Kidney (tissue), 14 donors: ENCODE data around the gene ADGRV1. TPM values are rescaled to one million over a fixed set of nuclear protein-coding genes. Genes with fewer than 3 reads are reported as not detected.

ENCODE experiments used
- DNase-seq, 5 donors: peaks; one replicate each; pipeline ENCODE4 v3.0.0-alpha.2; 2013 to 2020
- FAIRE-seq: peaks from 2 replicates; lab custom pipeline; 2012; peaks lifted over from hg19 to GRCh38; lab: Jason Lieb, UNC
- H3K27ac ChIP-seq, 2 donors: one replicate each; pipeline ENCODE4 v1.7.0; 2013; ENCODE audit warnings: low read depth in 2 of 2, low read length in 2 of 2, inconsistent platforms in 1 of 2
- H3K27me3 ChIP-seq: one replicate; pipeline ENCODE4 v1.7.1; 2013; ENCODE audit warnings: low read length, inconsistent platforms; ENCODE audit not compliant: control insufficient read depth, insufficient read depth
- H3K36me3 ChIP-seq, 3 donors: one replicate each; pipeline versions ENCODE4 v1.7.0 to v1.7.1; 2013; ENCODE audit warnings: low read length in 3 of 3, control low read depth in 1 of 3, inconsistent platforms in 1 of 3; ENCODE audit not compliant: insufficient read depth in 3 of 3, control insufficient read depth in 2 of 3
- H3K4me1 ChIP-seq, 3 donors: one replicate each; pipeline versions ENCODE4 v1.7.0 to v1.7.1; 2013; ENCODE audit warnings: low read length in 3 of 3, inconsistent platforms in 1 of 3, low read depth in 1 of 3; ENCODE audit not compliant: control insufficient read depth in 2 of 3, insufficient read depth in 2 of 3
- H3K4me3 ChIP-seq, 3 donors: one replicate each; pipeline versions ENCODE4 v1.7.0 to v1.8.1; 2013; ENCODE audit warnings: low read length in 3 of 3, control low read depth in 1 of 3, inconsistent platforms in 1 of 3
- H3K9ac ChIP-seq, 3 donors: one replicate each; pipeline versions ENCODE4 v1.7.0 to v1.7.1; 2013; ENCODE audit warnings: low read length in 3 of 3, control low read depth in 1 of 3, inconsistent platforms in 1 of 3
- H3K9me3 ChIP-seq, 3 donors: one replicate each; pipeline versions ENCODE4 v1.7.0 to v1.7.1; 2013; ENCODE audit warnings: low read length in 3 of 3, control low read depth in 1 of 3, inconsistent platforms in 1 of 3; ENCODE audit not compliant: control insufficient read depth in 2 of 3, insufficient read depth in 1 of 3
- intact Hi-C: fragments of 100-400 bp; cut with DNase I; formaldehyde crosslinking; loops from one replicate; pipeline ENCODE4 v1.11.1; 2022
- polyA plus RNA-seq: library from polyadenylated mRNA; stranded (reverse); fragments of 350-450 nt; fragmentation: Illumina TruSeq; extraction: RNeasy Lipid Tissue Mini Kit (QIAGEN cat#74804); gene quantifications from one replicate; pipeline ENCODE4 v1.2.3, GENCODE V29; 2014; ENCODE audit warnings: low read depth, low replicate concordance; ENCODE audit not compliant: insufficient read depth
- total RNA-seq: library from RNA; stranded (reverse); fragmentation: NEBNext Ultra II Directional; extraction: Animal tissue kit (Norgen Biotek cat#: 25700); gene quantifications from one replicate; pipeline ENCODE4 v1.2.1, GENCODE V29; 2021
- TF ChIP-seq, protein P1 (sequence below): IDR thresholded peaks from 3 replicates; pipeline ENCODE4 v1.5.1; 2012; ENCODE audit warnings: mild to moderate bottlenecking, moderate library complexity, borderline replicate concordance; ENCODE audit not compliant: insufficient read depth; ENCODE audit errors: extremely low read depth
- donor health status: control.
- donor health status: control.
- donor health status: control.
- donor health status: control.
- donor health status: control.
- donor health status: DM: yes; HTN: yes; CAD: no.
- donor health status: Normal renal cell carcinoma (clear cell type).

The ADGRV1 gene
- total and polyA plus RNA-seq, 2 donors from 2014 or later = 7.0 to 7.3 TPM

DNA sequence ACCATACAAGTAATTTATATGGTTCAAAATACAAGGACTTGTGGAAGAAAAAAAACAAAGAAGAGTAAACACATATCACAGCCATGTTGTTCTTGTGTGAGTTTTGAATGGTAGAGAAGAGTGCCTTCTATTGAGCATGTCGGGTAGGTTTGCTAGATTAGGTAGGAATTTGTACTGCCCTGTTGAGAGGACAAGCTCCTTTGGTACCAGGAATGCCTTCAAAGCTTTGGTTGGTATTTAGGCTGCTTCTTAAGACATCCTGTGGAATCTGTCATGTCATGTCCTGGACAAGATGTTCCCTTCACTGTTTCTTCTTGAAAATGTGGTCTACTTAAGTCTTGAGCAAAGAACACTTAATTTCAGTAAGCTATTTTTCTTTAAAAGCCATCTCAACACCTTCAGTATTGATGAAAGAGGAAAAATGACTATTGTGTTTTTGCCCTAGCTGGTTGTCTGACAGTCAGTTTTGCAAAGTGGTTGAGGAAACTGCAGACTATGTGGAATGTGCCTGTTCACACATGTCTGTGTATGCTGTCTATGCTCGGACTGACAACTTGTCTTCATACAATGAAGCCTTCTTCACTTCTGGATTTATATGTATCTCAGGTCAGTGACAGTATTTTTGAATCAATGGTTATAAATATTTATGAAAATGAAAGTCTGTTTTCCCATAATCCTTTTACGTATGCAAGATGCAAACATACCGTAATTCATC lies 296.9 kb downstream of the ADGRV1 start:
- no peaks in the 10 kb centered on the region for H3K27me3 ChIP-seq
- no peak overlapping the region for H3K9ac ChIP-seq
- H3K9me3 ChIP-seq = no peaks in the 10 kb centered on the region
- no peaks in the 10 kb centered on the region for H3K36me3 ChIP-seq
- H3K4me1 ChIP-seq = no peaks in the 10 kb centered on the region
- H3K27ac ChIP-seq = no peak overlapping the region
- no peak for DNase-seq
- H3K4me3 ChIP-seq = no peak overlapping the region
- TF ChIP-seq, protein P1, sequence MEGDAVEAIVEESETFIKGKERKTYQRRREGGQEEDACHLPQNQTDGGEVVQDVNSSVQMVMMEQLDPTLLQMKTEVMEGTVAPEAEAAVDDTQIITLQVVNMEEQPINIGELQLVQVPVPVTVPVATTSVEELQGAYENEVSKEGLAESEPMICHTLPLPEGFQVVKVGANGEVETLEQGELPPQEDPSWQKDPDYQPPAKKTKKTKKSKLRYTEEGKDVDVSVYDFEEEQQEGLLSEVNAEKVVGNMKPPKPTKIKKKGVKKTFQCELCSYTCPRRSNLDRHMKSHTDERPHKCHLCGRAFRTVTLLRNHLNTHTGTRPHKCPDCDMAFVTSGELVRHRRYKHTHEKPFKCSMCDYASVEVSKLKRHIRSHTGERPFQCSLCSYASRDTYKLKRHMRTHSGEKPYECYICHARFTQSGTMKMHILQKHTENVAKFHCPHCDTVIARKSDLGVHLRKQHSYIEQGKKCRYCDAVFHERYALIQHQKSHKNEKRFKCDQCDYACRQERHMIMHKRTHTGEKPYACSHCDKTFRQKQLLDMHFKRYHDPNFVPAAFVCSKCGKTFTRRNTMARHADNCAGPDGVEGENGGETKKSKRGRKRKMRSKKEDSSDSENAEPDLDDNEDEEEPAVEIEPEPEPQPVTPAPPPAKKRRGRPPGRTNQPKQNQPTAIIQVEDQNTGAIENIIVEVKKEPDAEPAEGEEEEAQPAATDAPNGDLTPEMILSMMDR = no peak
- intact Hi-C loops = no loop called here
- no peak for FAIRE-seq

DNA sequence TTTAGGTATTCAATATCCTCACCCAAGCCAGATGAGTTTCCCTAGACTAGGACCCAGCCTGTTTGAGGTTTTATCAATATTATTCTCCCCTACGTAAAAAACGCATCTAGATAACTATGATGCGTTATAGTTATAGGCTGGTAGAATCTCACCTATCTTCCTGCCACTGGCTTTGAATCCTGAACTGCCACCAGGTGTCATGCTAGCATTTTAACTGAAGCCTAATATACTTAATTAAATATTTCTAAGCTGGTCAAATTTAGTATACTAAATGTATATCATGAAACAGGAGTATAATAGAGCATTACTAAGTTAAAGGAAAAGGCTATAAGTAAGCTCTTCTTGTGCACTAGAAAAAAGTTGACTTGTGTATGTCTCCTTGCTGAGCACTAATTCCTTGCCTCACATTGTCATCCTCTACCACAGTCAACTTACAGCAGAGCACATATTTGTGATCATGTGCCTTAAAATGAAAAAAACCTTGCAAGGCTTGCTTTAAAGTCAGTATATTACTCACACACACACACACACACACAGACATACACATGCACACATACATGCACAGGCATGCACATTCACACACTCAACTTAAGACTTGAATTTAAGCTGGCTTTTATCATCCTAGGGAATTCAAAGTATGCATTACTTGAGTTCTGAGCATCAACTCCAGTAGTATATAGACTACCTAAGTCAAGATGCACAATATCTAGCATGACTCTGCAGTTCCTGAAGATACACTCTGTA lies 303.4 kb downstream of the ADGRV1 start:
- Histone ChIP-seq H3K27ac (no peak overlapping the region), H3K36me3 (no peaks in the 10 kb centered on the region), H3K4me1 (peaks cover 0 to 7% (median 0%) of the 10 kb centered on the region in 3 donors), H3K9me3 (no peaks in the 10 kb centered on the region), H3K4me3 (no peak overlapping the region), H3K9ac (no peak overlapping the region), H3K27me3 (no peaks in the 10 kb centered on the region)
- intact Hi-C loops = no loop called here
- FAIRE-seq (no peak), DNase-seq (no peak)
- TF ChIP-seq, protein P1 = no peak

DNA sequence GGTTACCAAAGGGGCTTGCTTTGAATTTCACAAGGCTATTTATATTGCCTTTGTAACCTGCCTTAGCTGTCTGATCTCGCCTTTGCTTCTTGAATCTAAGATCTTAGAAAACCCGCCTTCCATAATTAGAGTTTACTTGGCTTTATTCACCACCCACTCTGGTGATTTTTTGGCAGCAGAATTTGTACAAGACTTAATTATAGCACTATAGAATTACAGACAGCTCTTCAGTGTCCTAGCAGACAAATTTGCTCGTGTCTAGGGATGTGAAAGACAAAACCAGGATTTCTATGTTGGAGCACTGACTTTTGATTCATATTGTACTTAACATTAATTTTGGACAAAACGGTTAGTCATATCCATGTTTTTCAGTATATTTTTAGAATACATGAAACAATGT lies 306.6 kb downstream of the ADGRV1 start:
- no peak overlapping the region for H3K27ac ChIP-seq
- no peak overlapping the region for H3K9ac ChIP-seq
- H3K27me3 ChIP-seq = no peaks in the 10 kb centered on the region
- H3K9me3 ChIP-seq = no peaks in the 10 kb centered on the region
- intact Hi-C loops = no loop called here
- no peak for DNase-seq
- FAIRE-seq = no peak
- TF ChIP-seq, protein P1 = no peak
- no peaks in the 10 kb centered on the region for H3K36me3 ChIP-seq
- peaks cover 0 to 10% (median 0%) of the 10 kb centered on the region in 3 donors for H3K4me1 ChIP-seq
- no peak overlapping the region for H3K4me3 ChIP-seq
